ENCODE results near the gene MCU.

MCU gene

DNA sequence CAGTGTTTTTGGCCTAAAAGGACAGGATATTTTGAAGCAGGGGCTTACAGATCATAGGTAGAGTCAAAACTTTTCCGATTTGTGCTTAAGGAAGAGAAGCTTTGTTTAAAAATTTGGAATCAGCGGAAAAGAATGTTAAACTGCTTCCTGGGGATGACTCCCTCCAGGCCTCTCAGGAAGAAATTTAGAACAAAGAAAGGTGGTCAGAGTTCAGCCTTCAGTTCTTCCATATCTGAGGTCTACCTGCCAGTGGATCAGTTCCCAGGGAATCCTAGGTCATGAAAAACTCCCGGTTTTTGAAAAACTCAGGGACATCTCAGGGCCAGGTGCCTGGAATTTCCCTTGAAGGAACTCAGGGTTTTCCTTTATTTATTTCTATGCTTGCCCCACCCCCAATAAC, 100.3 kb downstream of the MCU start:
- no peak overlapping the region for H3K4me3 ChIP-seq
- peak overlapping the region in 1 of 21 experiments; percentile 42 for H3K27ac ChIP-seq

- no peak overlapping the region for H3K27ac ChIP-seq
Observed at GRCh38 chr10:72793752-72794151, 101.8 kb downstream of the MCU start.

GRCh38 chr10:72794260-72794659, 102.3 kb downstream of the MCU start:
- H3K27ac ChIP-seq, result no peak overlapping the region

More at GRCh38 chr10:72793752-72794151, 101.8 kb downstream of the MCU start:
- H3K4me3 ChIP-seq, result no peak overlapping the region

DNA sequence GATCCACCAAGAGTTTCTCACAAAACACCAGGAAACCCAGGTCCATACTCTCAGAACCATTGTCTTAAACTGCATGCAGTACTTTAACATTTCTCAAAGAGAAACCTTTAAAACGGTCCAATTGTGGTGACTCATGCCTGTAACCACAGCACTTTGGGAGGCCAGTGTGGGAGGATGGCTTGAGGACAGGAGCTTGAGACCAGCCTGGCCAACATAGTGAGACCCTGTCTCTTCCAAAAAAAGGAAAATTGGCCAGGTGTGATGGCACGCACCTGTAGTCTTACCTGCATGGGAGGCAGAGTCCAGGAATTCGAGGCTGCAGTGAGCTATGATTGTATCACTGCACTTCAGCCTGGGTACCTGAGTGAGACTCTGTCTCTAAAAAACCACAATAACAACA, 104.1 kb downstream of the MCU start:
- Histone ChIP-seq H3K4me3 (no peak overlapping the region), H3K27ac (no peak overlapping the region)

More at GRCh38 chr10:72794260-72794659, 102.3 kb downstream of the MCU start:
- H3K4me3 ChIP-seq, result no peak overlapping the region

GRCh38 chr10:72796538-72796937, 104.6 kb downstream of the MCU start:
- H3K27ac ChIP-seq, result no peak overlapping the region
- no peak overlapping the region for H3K4me3 ChIP-seq

- Histone ChIP-seq H3K27ac (no peak overlapping the region), H3K4me3 (no peak overlapping the region)
Observed at GRCh38 chr10:72800000-72800740, 108.2 kb downstream of the MCU start.

GRCh38 chr10:72800741-72801092, 108.8 kb downstream of the MCU start:
- no peak overlapping the region for H3K4me3 ChIP-seq
- no peak overlapping the region for H3K27ac ChIP-seq

DNA sequence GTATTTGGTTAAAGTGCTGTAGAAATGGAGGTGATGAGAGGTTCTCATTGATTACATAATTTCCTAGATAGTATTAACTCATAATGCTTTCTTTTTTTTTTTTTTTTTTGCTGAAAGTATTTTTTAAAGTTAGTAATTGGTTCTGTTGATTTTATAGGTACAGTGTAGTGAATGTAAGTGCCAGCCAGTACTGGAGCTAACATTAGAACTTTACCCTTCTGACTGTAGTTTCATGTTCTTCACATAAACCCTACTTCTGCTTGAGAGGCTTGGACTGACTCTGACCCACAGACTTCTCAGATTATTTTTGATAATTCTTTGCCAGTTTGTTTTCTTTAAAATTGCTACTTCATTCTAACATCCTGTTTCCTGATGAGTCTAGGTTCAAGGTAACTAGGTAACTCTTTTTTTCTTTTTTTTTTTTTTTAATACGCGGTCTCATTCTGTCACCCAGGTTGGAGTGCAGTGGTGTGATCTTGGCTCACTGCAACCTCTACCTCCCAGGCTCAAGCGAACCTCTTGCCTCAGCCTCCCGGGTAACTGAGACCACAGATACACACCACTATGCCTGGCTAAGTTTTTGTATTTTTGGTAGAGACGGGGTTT, 109.4 kb downstream of the MCU start:
- Histone ChIP-seq H3K4me3 (no peak overlapping the region), H3K27ac (no peak overlapping the region)

DNA sequence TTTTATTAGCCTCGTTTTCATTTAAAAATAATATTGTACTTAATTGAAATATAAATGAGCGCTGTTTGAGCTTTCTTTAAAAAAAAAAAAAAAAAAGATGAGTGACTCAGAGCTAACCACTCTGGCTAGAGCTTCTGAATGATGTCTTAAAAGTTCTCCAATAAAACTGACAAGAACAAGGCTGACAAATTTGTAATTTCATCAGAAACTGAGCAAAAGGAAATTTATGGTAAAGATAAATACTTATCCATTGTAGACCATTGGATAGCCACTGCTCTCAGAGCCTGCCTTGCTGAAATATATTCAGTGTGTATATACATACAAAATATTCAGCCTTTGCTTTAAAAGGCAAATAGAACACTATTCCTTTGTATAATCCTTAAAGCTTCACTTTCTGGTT, 110.4 kb downstream of the MCU start:
- Histone ChIP-seq H3K4me3 (no peak overlapping the region), H3K27ac (peak overlapping the region in 2 of 21 experiments; percentile 17 to 27)

- Histone ChIP-seq H3K4me3 (no peak overlapping the region), H3K27ac (peak overlapping the region in 4 of 21 experiments; percentile 9 to 44 (median 22))
Observed at GRCh38 chr10:72802763-72803505, 111.0 kb downstream of the MCU start.

DNA sequence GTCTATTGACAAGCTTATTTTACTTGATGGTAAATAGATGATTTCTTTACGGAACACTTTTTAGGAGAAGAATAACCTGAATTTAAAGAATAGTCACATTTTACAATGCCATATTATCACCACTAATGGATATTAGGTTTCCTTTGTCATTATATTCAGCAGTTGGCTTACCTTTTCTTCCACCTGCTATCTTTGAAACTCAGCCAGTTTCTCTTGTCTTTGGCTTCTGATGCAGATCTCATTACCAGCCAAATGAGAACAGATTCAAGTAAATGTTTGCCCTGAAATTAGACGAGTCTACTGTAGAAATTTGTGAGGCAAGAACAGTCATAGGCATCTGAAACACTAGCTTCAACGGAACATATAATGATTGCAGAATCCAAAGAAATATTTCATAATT, 116.1 kb downstream of the MCU start:
- Histone ChIP-seq H3K4me3 (no peak overlapping the region), H3K27ac (no peak overlapping the region)

GRCh38 chr10:72809006-72809405, 117.1 kb downstream of the MCU start:
- Histone ChIP-seq H3K27ac (no peak overlapping the region), H3K4me3 (no peak overlapping the region)

GRCh38 chr10:72810976-72811375, 119.0 kb downstream of the MCU start:
- H3K4me3 ChIP-seq, result no peak overlapping the region
- no peak overlapping the region for H3K27ac ChIP-seq

GRCh38 chr10:72812415-72812752, 120.4 kb downstream of the MCU start:
- H3K4me3 ChIP-seq, result no peak overlapping the region

DNA sequence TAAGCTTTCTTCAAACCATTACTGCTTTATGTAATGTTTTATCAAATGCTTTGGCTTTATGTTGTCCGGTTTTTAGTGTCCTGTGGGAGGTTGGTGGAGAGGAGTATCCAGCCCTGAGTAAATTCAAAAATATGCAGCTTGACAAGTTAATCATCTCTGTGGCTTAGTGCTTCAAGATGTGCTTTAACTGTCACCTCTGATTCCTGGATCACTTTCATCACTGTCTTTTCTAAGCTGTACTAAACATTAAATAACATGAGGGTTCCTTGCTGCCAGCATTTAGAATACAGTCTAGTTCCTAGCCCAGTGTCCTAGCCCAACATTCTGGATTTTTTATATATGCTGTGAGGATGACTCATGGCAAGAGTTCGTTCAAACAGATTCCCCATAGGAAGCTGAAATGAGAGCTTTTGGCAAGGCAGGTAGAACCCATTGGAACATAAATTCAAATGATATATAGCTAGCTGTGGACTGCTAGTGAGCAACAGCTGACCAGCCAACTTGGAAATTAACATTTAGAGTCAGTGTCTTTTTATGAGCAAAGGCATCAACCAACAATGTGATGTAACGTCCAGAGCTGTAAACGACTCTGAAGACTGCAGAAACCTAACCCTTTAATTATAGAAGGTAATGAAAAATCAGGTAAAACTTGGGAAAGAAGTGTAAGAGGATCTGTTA, 120.9 kb downstream of the MCU start:
- Histone ChIP-seq H3K27ac (no peak overlapping the region), H3K4me3 (no peak overlapping the region)

More at GRCh38 chr10:72812415-72812752, 120.4 kb downstream of the MCU start:
- no peak overlapping the region for H3K27ac ChIP-seq

DNA sequence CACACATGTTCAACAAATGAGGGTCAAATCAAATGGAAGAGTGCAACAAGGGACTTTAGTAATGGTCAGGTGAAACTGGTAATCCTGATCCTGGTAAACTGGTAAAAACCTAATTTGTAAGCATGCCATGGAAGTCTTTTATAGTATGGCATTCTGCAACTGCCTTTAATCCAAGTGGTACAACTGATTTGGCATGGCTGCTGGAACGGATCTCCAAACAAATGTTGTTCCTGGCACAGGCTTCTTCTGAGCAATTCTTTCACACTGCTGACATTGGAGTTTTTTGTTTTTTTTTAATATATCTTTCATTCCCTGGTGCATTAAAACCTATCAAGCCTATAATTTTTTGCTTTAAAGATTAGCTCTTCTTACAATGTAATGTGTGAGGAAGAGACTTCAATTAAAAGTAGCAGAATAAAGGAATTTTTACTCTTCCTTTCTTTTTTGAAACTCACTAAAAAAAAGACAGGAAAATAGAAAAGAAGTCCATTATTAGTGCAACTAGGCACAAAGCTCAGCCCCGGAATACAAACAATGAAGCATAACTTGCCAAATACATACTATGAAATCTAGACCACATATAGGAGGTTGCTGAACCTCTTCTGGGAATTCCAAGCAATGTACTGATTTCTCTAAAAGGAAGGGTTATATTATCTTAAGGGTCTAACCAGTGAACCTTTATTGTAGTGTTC, 122.3 kb downstream of the MCU start:
- Histone ChIP-seq H3K27ac (no peak overlapping the region), H3K4me3 (no peak overlapping the region)

DNA sequence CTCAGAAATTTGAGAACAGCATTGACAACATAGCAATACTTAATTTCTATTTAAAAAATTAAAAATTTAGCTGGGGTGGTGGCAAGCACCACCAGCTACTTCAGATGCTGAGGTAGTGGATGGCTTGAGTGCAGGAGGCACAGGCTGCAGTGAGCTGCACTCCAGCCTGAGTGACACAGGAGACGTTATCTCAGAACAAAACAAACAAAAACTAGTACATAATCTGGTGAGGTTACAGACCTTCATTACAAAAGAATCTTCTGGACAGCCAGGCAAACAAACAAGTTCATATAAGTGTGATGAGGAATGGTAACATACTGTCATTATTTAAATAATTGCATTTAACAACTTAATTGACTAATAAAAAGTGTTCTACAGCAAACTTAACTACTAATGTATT, 124.6 kb downstream of the MCU start:
- H3K27ac ChIP-seq, result no peak overlapping the region
- no peak overlapping the region for H3K4me3 ChIP-seq

DNA sequence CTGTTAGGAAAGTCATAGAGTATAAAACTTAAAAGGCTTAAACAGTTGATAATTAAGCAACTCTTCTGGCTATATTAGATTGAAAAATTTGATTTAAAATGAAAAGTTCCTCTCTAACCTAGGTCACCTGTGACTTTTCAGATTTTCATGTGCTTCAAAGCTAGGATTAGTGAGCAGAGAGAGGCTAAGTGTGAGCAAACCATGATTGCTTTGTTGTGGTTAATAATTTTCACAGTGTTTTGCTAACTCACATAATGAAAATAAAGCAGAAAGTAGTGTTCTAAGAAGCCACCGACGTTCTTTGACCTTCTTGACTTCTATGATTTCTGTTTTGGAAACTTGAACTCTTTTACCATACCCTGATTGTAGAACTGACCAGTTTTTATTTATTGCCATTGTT, 126.1 kb downstream of the MCU start:
- Histone ChIP-seq H3K4me3 (no peak overlapping the region), H3K27ac (no peak overlapping the region)

GRCh38 chr10:72819053-72819452, 127.1 kb downstream of the MCU start:
- Histone ChIP-seq H3K4me3 (no peak overlapping the region), H3K27ac (no peak overlapping the region)

GRCh38 chr10:72821606-72822005, 129.7 kb downstream of the MCU start:
- Histone ChIP-seq H3K27ac (no peak overlapping the region), H3K4me3 (no peak overlapping the region)

All from skin epidermis (tissue), 12 donors.